Caco-2 (cell line): Measurements from ENCODE around the gene TMEM244. TPM values are rescaled to one million over a fixed set of nuclear protein-coding genes. Genes with fewer than 3 reads are reported as not detected.

Experiments
- BruUV-seq: library from RNA; stranded (reverse); fragments of 400-500 nt; replicated peaks from 2 replicates; lab custom pipeline; 2021; lab: Mats Ljungman, UMichigan
- CTCF ChIA-PET: fragments of 300-600 bp; sonication (Branson Sonifier 250); formaldehyde crosslinking; loops from one replicate; lab custom pipeline; 2022; ENCODE audit warnings: antibody characterized with exemption; lab: Charles Lee
- POLR2A ChIA-PET: fragments of 300-600 bp; sonication (Branson Sonifier 250); formaldehyde crosslinking; loops from one replicate; lab custom pipeline; 2022; ENCODE audit warnings: antibody characterized with exemption; lab: Charles Lee
- DNase-seq, 2 experiments: peaks; one replicate each; pipeline versions ENCODE4 v3.0.0 to v3.0.0-alpha.2; 2020 to 2022
- H3K27me3 ChIP-seq: replicated peaks from 2 replicates; pipeline ENCODE4 v1.6.0; 2011; ENCODE audit warnings: low read length; ENCODE audit not compliant: control insufficient read depth, insufficient read depth
- H3K36me3 ChIP-seq: 2 replicates; pipeline ENCODE4 v1.5.1; 2011; ENCODE audit warnings: low read length; ENCODE audit not compliant: control insufficient read depth, insufficient read depth
- H3K4me1 ChIP-seq: fragments of 250-450 bp; sonication (Bioruptor Pico); 2 replicates; pipeline ENCODE4 v1.5.1; 2020; ENCODE audit warnings: mild to moderate bottlenecking
- H3K4me3 ChIP-seq: 2 replicates; pipeline ENCODE4 v1.5.1; 2011; ENCODE audit warnings: low read depth, mild to moderate bottlenecking, control low read depth, low read length
- H3K9me3 ChIP-seq: fragments of 250-450 bp; sonication (Bioruptor Pico); 2 replicates; pipeline ENCODE4 v1.5.1; 2020; ENCODE audit warnings: mild to moderate bottlenecking, moderate library complexity
- H3K27ac Mint-ChIP-seq: one replicate; pipeline ENCODE4 v1.8.0; 2022; ENCODE audit warnings: mixed read lengths; ENCODE audit not compliant: unreplicated experiment
- H3K27me3 Mint-ChIP-seq: one replicate; pipeline ENCODE4 v1.8.0; 2022; ENCODE audit warnings: mixed read lengths; ENCODE audit not compliant: insufficient read depth, unreplicated experiment
- H3K36me3 Mint-ChIP-seq: one replicate; pipeline ENCODE4 v1.8.0; 2022; ENCODE audit warnings: mild to moderate bottlenecking, mixed read lengths; ENCODE audit not compliant: insufficient read depth, unreplicated experiment
- H3K4me1 Mint-ChIP-seq: one replicate; pipeline ENCODE4 v1.8.0; 2022; ENCODE audit warnings: low read depth, mixed read lengths; ENCODE audit not compliant: unreplicated experiment
- H3K4me3 Mint-ChIP-seq: one replicate; pipeline ENCODE4 v1.8.0; 2022; ENCODE audit warnings: mild to moderate bottlenecking, moderate library complexity, mixed read lengths; ENCODE audit not compliant: unreplicated experiment
- H3K9me3 Mint-ChIP-seq: one replicate; pipeline ENCODE4 v1.8.0; 2022; ENCODE audit warnings: mixed read lengths; ENCODE audit not compliant: unreplicated experiment
- CTCF ChIP-seq, 2 experiments: fragments of 200-600 bp in 1 of 2; IDR thresholded peaks; 1 replicate in 1 of 2; 2 replicates in 1 of 2; pipeline versions ENCODE4 v1.5.1 to v1.8.0; 2011 to 2022; ENCODE audit warnings: antibody characterized with exemption in 1 of 2, control low read depth in 1 of 2, inconsistent platforms in 1 of 2, low read depth in 1 of 2, low read length in 1 of 2, mild to moderate bottlenecking in 1 of 2, moderate library complexity in 1 of 2; ENCODE audit not compliant: insufficient read depth in 1 of 2, severe bottlenecking in 1 of 2, unreplicated experiment in 1 of 2
- intact Hi-C: fragments of 100-400 bp; cut with micrococcal nuclease; formaldehyde crosslinking; loops from one replicate; pipeline ENCODE4 v1.10.0; 2022; ENCODE audit not compliant: unreplicated experiment
- total RNA-seq: library from RNA; stranded (reverse); gene quantifications from 2 replicates; pipeline ENCODE4 v1.2.3, GENCODE V29; 2022

The TMEM244 gene
- total RNA-seq, 1 experiment from 2014 or later: not detected

- no TSS peak for BruUV-seq
- Mint-ChIP-seq H3K9me3 (no peaks in the 10 kb centered on the region), H3K4me1 (no peaks in the 10 kb centered on the region), H3K27ac (no peak overlapping the region), H3K36me3 (no peaks in the 10 kb centered on the region), H3K4me3 (no peak overlapping the region), H3K27me3 (no peaks in the 10 kb centered on the region)
- ChIA-PET CTCF (no interaction called here), POLR2A (no interaction called here)
- intact Hi-C loops: no loop called here
- Histone ChIP-seq H3K36me3 (no peaks in the 10 kb centered on the region), H3K4me3 (no peak overlapping the region), H3K4me1 (no peaks in the 10 kb centered on the region), H3K9me3 (no peaks in the 10 kb centered on the region), H3K27me3 (no peaks in the 10 kb centered on the region)
- no peak for TF ChIP-seq CTCF (IDR thresholded peaks at IDR 0.05; ENCODE audit: insufficient read depth in 1 of 2, low read depth in 1 of 2, low read length in 1 of 2, severe bottlenecking in 1 of 2, unreplicated experiment in 1 of 2)
- DNase-seq: no peak
These were observed 59.2 kb downstream of the TMEM244 start for GRCh38 chr6:129801909-129802308.

- no peak for DNase-seq
- ChIA-PET CTCF (no interaction called here), POLR2A (no interaction called here)
- BruUV-seq: no TSS peak
- Histone ChIP-seq H3K4me1 (no peaks in the 10 kb centered on the region), H3K27me3 (no peaks in the 10 kb centered on the region), H3K9me3 (no peaks in the 10 kb centered on the region), H3K4me3 (no peak overlapping the region), H3K36me3 (no peaks in the 10 kb centered on the region)
- no peaks in the 10 kb centered on the region for H3K4me1 Mint-ChIP-seq
- H3K36me3 Mint-ChIP-seq: no peaks in the 10 kb centered on the region
- no peaks in the 10 kb centered on the region for H3K27me3 Mint-ChIP-seq
- no peak overlapping the region for H3K4me3 Mint-ChIP-seq
- TF ChIP-seq CTCF (IDR thresholded peaks at IDR 0.05; ENCODE audit: insufficient read depth in 1 of 2, low read depth in 1 of 2, low read length in 1 of 2, severe bottlenecking in 1 of 2, unreplicated experiment in 1 of 2): no peak
- intact Hi-C loops: no loop called here
- H3K27ac Mint-ChIP-seq: no peak overlapping the region
- H3K9me3 Mint-ChIP-seq: no peaks in the 10 kb centered on the region
These were observed 65.9 kb downstream of the TMEM244 start for GRCh38 chr6:129795261-129795660.

GRCh38 chr6:129793447-129793846 is 67.7 kb downstream of the TMEM244 start:
- no peaks in the 10 kb centered on the region for H3K36me3 ChIP-seq
- no peak for TF ChIP-seq CTCF (IDR thresholded peaks at IDR 0.05; ENCODE audit: insufficient read depth in 1 of 2, low read depth in 1 of 2, low read length in 1 of 2, severe bottlenecking in 1 of 2, unreplicated experiment in 1 of 2)
- no peaks in the 10 kb centered on the region for H3K9me3 ChIP-seq
- Mint-ChIP-seq H3K9me3 (no peaks in the 10 kb centered on the region), H3K4me3 (no peak overlapping the region), H3K36me3 (no peaks in the 10 kb centered on the region), H3K27ac (no peak overlapping the region), H3K27me3 (no peaks in the 10 kb centered on the region), H3K4me1 (no peaks in the 10 kb centered on the region)
- BruUV-seq: no TSS peak
- no peak overlapping the region for H3K4me3 ChIP-seq
- ChIA-PET CTCF (no interaction called here), POLR2A (no interaction called here)
- no peak for DNase-seq
- no peaks in the 10 kb centered on the region for H3K27me3 ChIP-seq
- intact Hi-C loops: no loop called here
- no peaks in the 10 kb centered on the region for H3K4me1 ChIP-seq
